GM20431 (cell line): ENCODE data around the gene FHAD1.

ENCODE experiments used
- in situ Hi-C: fragments of 300-500 bp; cut with MseI, MboI; formaldehyde crosslinking; loops from one replicate; pipeline ENCODE4 v1.15.0; 2020; ENCODE audit warnings: low sequenced_read_pairs; ENCODE audit not compliant: unreplicated experiment

The FHAD1 gene

DNA sequence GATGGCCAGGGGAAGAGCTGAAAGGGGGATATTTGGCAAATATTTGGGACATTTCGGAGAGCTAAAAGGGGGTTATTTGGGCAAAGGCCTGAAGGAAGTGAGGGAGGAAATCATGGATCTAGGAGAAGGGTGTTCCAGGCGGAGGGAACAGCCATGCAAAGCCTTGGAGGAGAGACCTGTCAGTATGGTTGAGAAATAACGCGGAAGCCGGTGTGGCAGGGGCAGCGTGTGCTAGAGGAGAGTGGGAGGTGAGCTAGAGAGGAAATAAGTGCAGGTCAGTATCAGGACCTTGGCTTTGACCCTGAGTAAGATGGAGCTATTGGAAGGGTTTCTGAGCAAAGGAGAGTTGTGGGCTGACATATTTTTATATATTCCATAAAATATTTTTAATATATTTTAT, 194.2 kb downstream of the FHAD1 start:
- in situ Hi-C loops, result loop anchor here (25.0 kb wide), 1 partner anchor 329 kb away; no protein-coding TSS in a partner anchor

- in situ Hi-C loops, result loop anchor here (25.0 kb wide), 1 partner anchor 330 kb away; no protein-coding TSS in a partner anchor
These were observed 195.1 kb downstream of the FHAD1 start for GRCh38 chr1:15442119-15442518.

DNA sequence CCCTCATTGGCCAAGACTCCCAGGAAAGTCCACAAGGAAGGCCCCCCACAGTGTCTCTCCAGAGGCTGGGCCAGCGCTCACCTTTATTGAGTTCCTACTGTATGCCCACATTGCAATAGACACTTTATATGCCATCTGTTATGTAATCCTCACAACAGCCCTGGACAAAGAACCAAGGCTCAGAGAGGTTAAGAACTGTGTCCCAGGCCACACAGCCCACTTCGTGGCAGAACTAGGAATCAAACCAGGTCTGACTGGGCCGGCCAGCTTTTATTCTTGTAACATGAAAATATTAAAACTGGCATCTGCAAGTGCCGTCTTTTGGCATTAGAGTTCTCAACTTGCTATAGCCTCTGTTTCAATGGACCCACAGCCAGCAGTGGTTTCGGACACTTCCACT, 195.7 kb downstream of the FHAD1 start:
- in situ Hi-C loops, result loop anchor here (25.0 kb wide), 1 partner anchor 330 kb away; no protein-coding TSS in a partner anchor

GRCh38 chr1:15443281-15443680, 196.3 kb downstream of the FHAD1 start:
- in situ Hi-C loops, result loop anchor here (25.0 kb wide), 1 partner anchor 331 kb away; no protein-coding TSS in a partner anchor

GRCh38 chr1:15444468-15445389, 197.7 kb downstream of the FHAD1 start:
- in situ Hi-C loops, result loop anchor here (25.0 kb wide), 1 partner anchor 332 kb away; no protein-coding TSS in a partner anchor

DNA sequence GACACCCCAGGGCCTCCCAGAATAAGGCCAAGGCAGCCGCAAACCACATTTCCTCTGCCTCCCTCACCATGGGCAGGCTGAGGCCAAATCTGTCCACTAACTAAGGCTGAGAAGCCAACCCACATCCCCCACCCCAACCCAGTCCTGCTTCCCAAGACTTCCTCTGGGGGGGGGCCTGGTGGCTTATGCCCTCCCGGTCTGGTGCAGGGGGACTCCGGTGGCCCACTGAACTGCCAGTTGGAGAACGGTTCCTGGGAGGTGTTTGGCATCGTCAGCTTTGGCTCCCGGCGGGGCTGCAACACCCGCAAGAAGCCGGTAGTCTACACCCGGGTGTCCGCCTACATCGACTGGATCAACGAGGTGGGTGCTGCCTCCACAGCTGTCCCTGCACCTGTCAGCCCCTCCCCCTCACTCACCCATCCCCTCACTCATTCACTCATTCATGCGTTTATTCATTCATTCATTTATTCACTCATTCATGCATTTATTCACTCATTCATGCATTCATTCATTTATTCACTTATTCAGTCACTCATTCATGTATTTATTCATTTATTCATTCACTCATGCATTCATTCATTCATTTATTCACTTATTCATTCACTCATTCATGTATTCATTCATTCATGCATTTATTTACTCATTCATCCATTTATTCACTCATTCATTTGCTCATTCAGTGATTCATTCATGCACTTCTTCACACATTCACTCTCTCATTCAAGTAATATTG, 198.5 kb downstream of the FHAD1 start:
- in situ Hi-C loops, result loop anchor here (25.0 kb wide), 1 partner anchor 333 kb away; no protein-coding TSS in a partner anchor

DNA sequence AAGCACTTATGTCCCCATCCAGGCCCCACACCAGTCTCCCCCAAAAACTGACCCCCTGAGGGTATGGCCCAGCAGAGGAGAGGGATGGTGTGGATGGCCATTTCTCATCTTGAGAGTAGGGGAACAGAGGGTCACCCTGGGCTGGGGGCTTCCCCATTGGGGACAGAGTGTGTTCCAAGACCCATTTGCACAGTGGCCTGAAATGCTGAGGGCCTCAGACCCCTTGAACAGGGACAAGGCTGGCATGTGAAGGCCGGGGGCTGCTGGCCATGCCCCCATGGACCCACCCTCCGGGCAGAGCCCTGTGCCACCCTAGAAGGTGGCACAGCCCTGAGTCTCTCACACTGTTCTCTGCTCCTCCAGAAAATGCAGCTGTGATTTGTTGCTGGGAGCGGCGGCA, 199.2 kb downstream of the FHAD1 start:
- in situ Hi-C loops, result loop anchor here (25.0 kb wide), 1 partner anchor 334 kb away; no protein-coding TSS in a partner anchor
